Neural progenitor cell (in vitro differentiated cells): ENCODE data around the gene PDE3A.

Source experiments
- EZH2 ChIP-seq: fragments of 200-600 bp; sonication (generic); IDR thresholded peaks from 2 replicates; pipeline ENCODE4 v1.6.1; 2017; ENCODE audit warnings: antibody characterized with exemption, mild to moderate bottlenecking, moderate library complexity
- TF ChIP-seq, protein P1 (sequence below): fragments of 200-600 bp; sonication (generic); IDR thresholded peaks from 2 replicates; pipeline ENCODE4 v1.5.1; 2017; ENCODE audit warnings: antibody characterized with exemption, mild to moderate bottlenecking

DNA sequence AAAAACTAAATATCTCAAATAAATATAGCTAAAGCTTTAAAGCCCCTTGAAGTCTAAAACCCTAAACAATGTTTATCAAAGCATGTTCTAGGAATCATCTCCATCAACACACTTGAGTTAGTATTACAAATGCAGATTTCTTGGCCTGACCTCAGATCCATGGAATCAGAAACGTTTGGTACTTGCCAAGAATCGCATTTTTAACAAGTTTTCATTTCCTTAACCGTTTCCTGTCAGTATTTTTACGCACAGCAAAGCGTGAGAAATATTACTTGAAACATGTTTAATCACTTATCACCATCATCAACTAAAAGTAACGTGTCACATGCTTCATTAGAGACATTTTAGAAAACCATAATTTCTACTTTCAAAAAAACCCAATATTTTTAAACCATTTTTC lies 336.5 kb downstream of the PDE3A start:
- TF ChIP-seq, protein P1, sequence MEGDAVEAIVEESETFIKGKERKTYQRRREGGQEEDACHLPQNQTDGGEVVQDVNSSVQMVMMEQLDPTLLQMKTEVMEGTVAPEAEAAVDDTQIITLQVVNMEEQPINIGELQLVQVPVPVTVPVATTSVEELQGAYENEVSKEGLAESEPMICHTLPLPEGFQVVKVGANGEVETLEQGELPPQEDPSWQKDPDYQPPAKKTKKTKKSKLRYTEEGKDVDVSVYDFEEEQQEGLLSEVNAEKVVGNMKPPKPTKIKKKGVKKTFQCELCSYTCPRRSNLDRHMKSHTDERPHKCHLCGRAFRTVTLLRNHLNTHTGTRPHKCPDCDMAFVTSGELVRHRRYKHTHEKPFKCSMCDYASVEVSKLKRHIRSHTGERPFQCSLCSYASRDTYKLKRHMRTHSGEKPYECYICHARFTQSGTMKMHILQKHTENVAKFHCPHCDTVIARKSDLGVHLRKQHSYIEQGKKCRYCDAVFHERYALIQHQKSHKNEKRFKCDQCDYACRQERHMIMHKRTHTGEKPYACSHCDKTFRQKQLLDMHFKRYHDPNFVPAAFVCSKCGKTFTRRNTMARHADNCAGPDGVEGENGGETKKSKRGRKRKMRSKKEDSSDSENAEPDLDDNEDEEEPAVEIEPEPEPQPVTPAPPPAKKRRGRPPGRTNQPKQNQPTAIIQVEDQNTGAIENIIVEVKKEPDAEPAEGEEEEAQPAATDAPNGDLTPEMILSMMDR, result no peak
- TF ChIP-seq EZH2, result no peak
